ENCODE measurements around the gene RBM38. TPM values are rescaled to one million over a fixed set of nuclear protein-coding genes. Genes with fewer than 3 reads are reported as not detected.

Gene RBM38
- total and polyA plus RNA-seq, 12 donors, result 3.0 to 30.9 (median 14.1) TPM

- H3K9me3 ChIP-seq (replicated peaks in 1 of 3), result no peaks in the 10 kb centered on the region
- peaks cover 5 to 14% of the 10 kb centered on the region in 2 donors for H3K4me1 ChIP-seq (replicated peaks in 1 of 2)
- H3K27me3 ChIP-seq, result no peaks in the 10 kb centered on the region
- peak within 1 kb of the TSS in 3 of 4 donors; percentile 38 to 83 (median 65) for H3K4me3 ChIP-seq
- WGBS, 4 donors, result 0% methylated on average over 18 to 64 of the region's 64 CpGs
- intact Hi-C loops (cut with DNase I), result no loop called here
- TF ChIP-seq POLR2A (IDR thresholded peaks at IDR 0.05) (peak in 1 of 2 donors; percentile 43), CTCF (IDR thresholded peaks at IDR 0.05) (no peak)
- peak within 1 kb of the TSS in 4 of 5 donors; percentile 34 to 92 (median 72) for H3K27ac ChIP-seq
- no peaks in the 10 kb centered on the region for H3K36me3 ChIP-seq (replicated peaks in 1 of 2)
- peak; percentile 88 to 95 (median 93) for DNase-seq
These were observed 40.0 kb upstream of the RBM38 start, which contains the start of gene RAE1 for GRCh38 chr20:57351042-57351783. RAE1 (plus strand) TSS chr20:57351255; CDS start chr20:57354039, 2,784 bp downstream.

- no peak overlapping the region for H3K27ac ChIP-seq
- intact Hi-C loops (cut with DNase I), result no loop called here
These were observed 38.9 kb upstream of the RBM38 start for GRCh38 chr20:57352305-57352704.

GRCh38 chr20:57353351-57353750 lies 37.8 kb upstream of the RBM38 start:
- WGBS, 4 donors, result 88 to 94% (median 93%) methylated on average over 9 of the region's 9 CpGs

More at GRCh38 chr20:57352305-57352704, 38.9 kb upstream of the RBM38 start:
- Histone ChIP-seq H3K4me1 (replicated peaks in 1 of 2) (peaks cover 5 to 14% of the 10 kb centered on the region in 2 donors), H3K27me3 (no peaks in the 10 kb centered on the region), H3K36me3 (replicated peaks in 1 of 2) (no peaks in the 10 kb centered on the region), H3K4me3 (no peak overlapping the region), H3K9me3 (replicated peaks in 1 of 3) (no peaks in the 10 kb centered on the region)
- 78 to 86% (median 81%) methylated on average over 6 of the region's 6 CpGs for WGBS, 4 donors
- DNase-seq, result no peak
- TF ChIP-seq POLR2A (IDR thresholded peaks at IDR 0.05) (no peak), CTCF (IDR thresholded peaks at IDR 0.05) (no peak)

GRCh38 chr20:57361517-57361916 lies 29.7 kb upstream of the RBM38 start:
- peak overlapping the region in 1 of 5 donors; percentile 15 for H3K27ac ChIP-seq
- no peak for DNase-seq
- no peaks in the 10 kb centered on the region for H3K4me1 ChIP-seq (replicated peaks in 1 of 2)
- no peaks in the 10 kb centered on the region for H3K27me3 ChIP-seq
- 65 to 84% (median 79%) methylated on average over 6 of the region's 6 CpGs for WGBS, 4 donors
- TF ChIP-seq CTCF (IDR thresholded peaks at IDR 0.05) (no peak), POLR2A (IDR thresholded peaks at IDR 0.05) (no peak)
- intact Hi-C loops (cut with DNase I), result no loop called here
- H3K36me3 ChIP-seq (replicated peaks in 1 of 2), result peaks cover 0 to 42% of the 10 kb centered on the region in 2 donors
- no peaks in the 10 kb centered on the region for H3K9me3 ChIP-seq (replicated peaks in 1 of 3)
- H3K4me3 ChIP-seq, result no peak overlapping the region

More at GRCh38 chr20:57353351-57353750, 37.8 kb upstream of the RBM38 start:
- Histone ChIP-seq H3K4me3 (no peak overlapping the region), H3K27ac (no peak overlapping the region), H3K27me3 (no peaks in the 10 kb centered on the region), H3K4me1 (replicated peaks in 1 of 2) (peaks cover 5 to 14% of the 10 kb centered on the region in 2 donors), H3K36me3 (replicated peaks in 1 of 2) (no peaks in the 10 kb centered on the region), H3K9me3 (replicated peaks in 1 of 3) (no peaks in the 10 kb centered on the region)
- TF ChIP-seq POLR2A (IDR thresholded peaks at IDR 0.05) (no peak), CTCF (IDR thresholded peaks at IDR 0.05) (no peak)
- DNase-seq, result no peak
- intact Hi-C loops (cut with DNase I), result no loop called here

Data from adrenal gland (tissue), 12 donors.